ENCODE measurements around the gene SIRPD.

- no peak for TF ChIP-seq POLR2A (IDR thresholded peaks at IDR 0.05; ENCODE audit: low read depth, low read length)
- TF ChIP-seq TAF1 (IDR thresholded peaks at IDR 0.05; ENCODE audit: borderline replicate concordance, low read depth, low read length) = no peak
Observed at GRCh38 chr20:1513801-1514200, 43.7 kb downstream of the SIRPD start.
